Measurements from ENCODE around the gene PDZD8.
"Not testable (repeated sequence)": the region's sequence is repeated elsewhere in the genome, so short reads cannot be mapped to it uniquely, and the experiment has no call there.

Gene PDZD8

DNA sequence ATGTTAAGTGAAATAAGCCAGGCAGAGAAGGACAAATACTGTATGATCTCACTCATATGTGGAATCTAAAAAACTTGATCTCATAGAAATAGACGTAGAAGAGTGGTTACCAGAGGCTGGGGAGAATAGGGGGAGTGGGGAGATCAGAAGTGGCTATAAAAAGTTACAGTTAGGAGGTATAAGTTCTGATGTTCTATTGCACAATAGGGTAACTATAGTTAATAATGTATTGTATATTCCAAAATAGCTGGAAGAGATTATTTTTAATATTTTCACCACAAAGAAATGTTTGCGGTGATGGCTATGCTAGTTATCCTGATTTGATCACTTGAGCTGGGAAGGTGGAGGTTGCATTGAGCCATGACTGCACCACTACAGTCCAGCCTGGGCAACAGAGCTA lies 80.5 kb downstream of the PDZD8 start:
- DNase-seq (ENCODE audit: low read depth in 3 of 3): no peak

DNA sequence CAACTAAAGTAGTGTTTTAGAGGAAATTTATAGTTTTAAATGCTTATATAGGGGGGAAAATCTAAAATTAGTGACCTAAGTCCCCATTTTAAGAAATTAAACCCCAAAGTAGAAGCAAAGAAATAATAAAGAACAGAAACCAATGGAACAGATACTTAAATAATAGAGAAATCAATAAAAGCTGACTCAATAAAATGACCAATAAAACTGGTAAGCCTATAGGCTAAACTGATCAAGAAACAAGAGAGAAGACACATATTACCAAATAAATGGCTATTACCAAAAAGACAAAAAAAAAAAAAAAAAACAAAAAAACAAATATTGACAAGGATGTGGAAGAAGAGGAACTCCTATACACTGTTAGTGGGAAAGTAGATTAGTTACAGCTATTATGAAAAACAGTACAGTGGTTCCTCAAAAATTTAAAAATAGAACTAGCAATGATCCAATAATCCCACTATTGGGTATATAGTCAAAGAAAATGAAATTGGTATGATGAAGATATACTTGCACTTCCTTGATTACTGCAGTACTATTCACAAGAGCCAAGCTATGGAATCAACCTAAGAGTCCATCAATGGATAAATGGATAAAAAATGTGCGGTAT lies 81.1 kb downstream of the PDZD8 start:
- no peak for DNase-seq (ENCODE audit: low read depth in 3 of 3)

DNA sequence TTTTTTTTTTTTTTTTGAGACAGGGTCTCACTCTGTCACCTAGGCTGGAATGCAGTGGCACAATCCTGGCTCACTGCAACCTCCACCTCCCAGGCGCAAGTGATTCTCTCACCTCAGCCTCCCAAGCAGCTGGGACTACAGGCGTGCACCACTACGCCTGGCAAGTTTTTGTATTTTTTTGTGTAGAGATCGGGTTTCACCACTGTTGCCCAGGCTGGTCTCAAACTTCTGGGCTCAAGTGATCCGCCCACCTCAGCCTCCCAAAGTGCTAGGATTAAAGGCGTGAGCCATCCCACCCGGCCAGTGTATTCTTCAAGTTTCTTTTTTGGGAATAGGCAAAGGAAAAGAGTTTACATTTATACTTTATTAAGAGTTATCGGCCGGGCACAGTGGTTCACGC lies 84.4 kb downstream of the PDZD8 start:
- not testable (repeated sequence) for DNase-seq (ENCODE audit: low read depth in 3 of 3)

DNA sequence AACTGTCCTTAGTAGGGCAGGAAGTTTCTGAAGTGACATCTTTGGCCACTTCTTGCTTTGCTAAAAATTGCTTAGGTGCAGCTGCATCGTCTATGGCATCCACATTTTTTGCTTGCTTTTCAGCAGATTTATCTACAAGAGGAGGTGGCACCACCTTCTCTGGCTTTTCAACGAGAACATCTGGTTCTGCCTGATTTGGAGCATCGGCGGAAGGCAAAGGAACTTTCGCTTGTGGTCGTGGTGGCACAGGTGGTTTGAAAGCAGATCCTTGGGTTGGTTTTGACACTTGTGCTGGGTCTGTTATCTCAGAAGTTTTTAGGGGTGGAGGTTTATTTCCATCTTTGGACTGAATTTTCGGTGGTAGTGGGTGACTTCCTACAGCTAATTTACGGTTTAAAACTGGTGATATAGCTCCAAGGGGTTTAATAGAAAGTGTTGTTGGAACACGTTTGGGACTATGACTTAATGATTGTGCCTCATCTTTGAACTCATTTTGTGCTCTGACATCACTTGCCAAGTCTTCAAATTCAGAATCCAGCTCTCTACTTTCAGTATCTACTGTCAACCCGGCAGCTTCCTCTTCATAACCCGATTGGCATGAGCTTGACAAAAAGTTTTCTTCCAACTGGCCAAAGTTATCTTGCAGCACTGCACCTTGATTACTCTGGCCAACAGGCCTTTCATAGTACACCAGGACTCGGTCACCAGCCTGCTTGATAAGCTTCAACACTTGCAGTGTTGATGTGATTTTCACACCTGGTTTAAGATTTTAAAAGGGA lies 90.3 kb downstream of the PDZD8 start:
- no peak for DNase-seq (ENCODE audit: low read depth in 3 of 3)

DNA sequence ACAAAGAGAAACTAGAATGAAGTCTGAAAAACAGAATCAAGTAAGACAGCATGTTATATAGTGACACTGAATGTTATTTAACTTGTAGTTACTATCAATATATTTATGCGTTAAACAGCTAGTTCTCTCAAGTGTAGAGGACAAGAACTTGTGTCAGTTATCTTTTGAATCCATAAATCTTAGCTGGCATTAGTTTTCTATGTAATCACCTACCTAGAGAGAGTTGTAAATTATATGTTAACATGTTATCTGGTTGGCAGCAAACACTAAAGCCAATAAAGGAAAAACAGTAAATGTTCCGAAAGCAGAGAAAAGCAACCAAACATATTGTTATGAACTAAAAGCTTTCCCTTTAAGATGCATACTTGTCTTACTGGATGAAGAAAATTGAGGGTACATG lies 97.6 kb downstream of the PDZD8 start:
- DNase-seq (ENCODE audit: low read depth in 3 of 3): no peak

DNA sequence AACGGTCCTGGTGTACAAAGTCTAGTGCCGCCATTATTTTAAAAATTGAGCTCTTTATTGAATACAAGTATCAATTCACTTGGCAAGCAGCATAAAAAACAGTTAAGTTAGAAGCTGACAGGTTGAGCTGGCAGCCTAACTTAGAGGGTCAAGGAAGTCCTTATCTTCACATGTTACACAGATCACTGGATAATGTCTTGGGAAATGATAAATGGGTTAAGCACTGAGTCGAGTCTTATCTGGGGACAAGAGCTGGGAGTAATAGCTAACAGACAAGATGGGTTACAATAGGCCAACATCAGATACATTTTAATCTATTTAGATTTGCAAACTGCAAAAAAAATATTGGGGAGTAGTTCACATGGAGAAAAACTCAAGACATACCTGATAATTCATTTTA lies 100.1 kb downstream of the PDZD8 start:
- no peak for DNase-seq (ENCODE audit: low read depth in 3 of 3)

DNA sequence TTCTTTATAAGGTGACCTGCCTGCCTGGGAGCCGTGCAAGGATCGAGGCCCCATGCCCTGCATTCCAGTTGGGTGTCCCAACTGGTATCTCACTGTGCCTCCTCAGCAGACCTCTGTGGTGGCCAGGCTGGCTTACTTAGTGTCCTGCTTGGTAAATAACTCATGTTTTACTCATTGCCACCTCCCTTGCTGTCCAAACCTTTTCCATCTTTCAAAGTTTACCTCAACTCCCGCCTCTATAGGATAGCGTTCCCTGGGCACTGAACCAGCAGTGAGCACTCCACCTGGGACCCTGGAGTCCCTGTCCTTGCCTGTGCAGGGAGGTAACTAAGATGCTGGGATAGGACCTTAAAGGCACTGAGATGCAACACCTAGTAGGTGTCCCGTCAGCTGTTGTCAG lies 100.7 kb downstream of the PDZD8 start:
- DNase-seq (ENCODE audit: low read depth in 3 of 3): no peak

DNA sequence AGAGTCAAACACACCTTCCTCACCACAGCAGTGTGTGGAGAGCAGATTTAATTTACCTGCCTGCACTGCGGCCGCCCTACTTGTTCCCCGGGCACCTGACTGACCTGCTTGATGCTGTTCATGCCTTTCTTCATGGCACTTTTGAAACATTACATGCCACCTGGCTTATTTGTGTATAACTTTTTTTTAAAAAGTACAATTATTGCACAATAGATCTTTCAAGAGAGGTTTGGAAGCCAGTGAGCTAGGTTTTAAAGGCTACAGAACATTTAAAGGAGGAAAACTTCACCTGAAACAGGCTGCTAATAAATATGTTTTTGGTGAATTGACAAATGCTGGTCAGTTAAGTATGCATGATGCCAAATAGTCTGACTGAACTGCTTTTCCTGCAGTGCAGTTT lies 101.3 kb downstream of the PDZD8 start:
- no peak for DNase-seq (ENCODE audit: low read depth in 3 of 3)

DNA sequence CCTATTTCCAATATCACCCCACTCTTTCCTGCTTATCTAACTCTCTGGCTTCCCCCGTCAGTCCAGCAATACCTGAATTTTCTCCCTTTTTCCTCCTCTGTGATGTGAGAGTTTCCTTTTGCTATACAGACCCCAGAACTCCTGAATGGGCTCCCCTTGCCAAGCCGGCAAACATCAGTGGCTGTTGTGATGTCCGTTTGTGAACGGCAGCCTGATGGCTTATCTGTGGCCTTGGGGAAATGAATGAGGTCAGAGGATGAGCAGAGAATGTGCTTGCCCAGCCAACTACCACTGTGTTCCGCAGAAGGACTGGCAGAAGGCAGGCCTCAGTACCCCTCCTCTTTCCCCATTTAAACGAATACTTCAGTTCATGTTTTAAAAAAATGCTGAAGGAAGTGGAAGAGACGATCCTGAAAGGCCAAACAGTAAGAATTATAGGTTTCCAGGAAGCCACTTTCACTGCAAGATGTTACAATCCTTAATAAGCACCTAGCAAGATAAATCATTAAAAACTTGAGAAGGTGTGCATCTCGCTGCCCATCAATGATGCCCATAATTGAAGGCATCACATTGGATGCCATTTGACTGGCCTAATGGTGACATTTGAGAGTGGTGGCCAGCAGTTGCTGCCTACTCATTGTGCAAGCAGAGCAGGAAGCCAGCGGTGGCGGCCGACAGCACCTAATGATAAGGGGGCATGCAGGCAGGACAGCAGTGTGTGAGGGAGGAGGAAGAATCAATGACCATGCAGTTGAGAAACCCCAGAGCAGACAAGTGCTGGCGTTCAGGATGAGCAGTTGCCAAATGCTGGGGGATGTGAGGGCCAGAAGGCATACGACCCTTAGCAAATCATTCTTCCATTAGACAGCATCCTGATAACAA lies 102.8 kb downstream of the PDZD8 start:
- DNase-seq (ENCODE audit: low read depth in 3 of 3): no peak

DNA sequence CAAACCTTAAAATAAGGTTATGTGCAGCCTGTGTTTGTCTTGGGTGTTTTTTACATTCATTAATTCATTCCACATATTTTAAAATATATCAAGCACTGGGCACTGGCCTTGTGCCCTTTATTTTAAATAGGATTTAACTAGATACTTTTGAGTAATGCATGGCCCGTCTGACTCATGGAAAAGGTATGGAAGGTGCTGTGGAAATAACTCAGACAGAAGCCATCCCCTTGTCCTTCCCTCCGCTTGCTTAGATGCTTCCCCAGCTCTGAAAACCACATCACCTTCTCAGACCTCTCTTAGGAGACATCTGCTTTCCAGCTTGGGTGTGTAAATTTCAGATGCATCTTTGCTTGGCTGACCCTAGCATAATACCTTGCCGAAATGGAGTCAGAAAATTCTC lies 103.8 kb downstream of the PDZD8 start:
- DNase-seq (ENCODE audit: low read depth in 3 of 3): no peak

DNA sequence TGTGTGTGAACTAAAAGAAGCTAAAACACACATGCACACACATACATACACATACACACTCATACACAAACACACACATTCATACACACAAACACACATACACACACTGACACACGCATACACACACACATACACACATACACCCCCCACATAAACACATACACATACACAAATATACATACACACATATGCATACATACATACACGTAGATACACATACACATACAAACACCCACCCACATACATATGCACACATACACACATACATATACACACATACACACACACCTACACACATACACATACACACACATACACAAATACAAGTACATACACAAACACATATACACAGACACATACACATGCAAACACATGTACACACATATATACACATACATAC lies 106.3 kb downstream of the PDZD8 start:
- DNase-seq (ENCODE audit: low read depth in 3 of 3): no peak

DNA sequence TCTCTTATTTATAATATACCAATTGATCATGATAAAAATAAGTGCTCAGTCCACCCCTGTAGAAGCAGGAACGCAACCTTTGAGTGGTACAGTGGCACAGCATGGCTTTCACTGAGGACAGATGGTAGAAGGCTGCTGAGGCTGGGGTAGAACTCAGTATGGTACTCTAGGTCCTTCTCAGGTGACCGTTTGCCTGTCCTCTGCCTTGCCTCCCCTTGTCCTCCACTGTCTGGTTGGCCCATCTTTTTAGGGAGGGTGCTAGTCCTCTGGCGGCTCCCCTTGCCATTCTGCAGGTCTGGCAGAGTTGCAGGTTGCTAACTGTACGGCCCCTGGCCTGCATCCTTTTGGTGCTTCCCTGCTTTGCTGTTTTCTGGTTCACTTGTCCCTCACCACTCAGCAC lies 107.0 kb downstream of the PDZD8 start:
- DNase-seq (ENCODE audit: low read depth in 3 of 3): no peak

DNA sequence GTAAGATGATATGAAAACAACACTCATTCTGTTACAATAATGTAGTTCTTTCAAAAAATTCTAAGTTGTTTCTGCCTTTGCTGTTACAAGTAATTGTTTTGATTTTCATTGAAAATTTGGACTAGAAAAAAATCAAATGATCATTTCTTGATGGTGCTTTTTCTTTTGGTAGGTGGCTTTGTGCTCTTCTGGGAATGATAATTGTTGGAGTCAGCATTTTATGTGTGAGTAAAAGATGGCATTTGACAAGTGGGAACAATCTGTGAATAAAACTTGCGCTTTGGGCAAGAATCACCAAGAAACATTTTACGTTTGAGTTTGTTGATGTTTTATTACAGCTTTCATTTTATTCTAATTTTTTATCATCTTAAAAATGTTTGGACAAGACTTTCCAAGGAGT lies 108.4 kb downstream of the PDZD8 start:
- no peak for DNase-seq (ENCODE audit: low read depth in 3 of 3)

DNA sequence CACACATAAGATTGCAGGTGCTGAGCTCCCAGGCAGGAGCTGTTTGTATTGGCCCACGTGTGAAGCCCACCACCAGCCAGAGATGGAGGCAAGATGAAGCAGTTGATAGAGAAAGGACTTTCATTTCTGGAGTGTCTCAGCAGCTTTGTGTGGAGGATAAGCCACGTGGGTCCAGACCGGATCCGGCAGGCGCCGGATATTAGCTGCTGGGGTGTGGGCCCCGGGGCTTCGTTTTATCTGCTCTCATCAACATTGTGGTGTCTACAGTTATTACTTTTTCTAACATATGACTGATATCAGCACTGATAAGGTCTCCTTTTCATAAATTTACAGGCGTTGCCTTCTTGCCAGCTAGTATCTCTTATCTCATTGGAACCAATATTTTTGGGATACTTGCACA lies 108.8 kb downstream of the PDZD8 start:
- no peak for DNase-seq (ENCODE audit: low read depth in 3 of 3)

DNA sequence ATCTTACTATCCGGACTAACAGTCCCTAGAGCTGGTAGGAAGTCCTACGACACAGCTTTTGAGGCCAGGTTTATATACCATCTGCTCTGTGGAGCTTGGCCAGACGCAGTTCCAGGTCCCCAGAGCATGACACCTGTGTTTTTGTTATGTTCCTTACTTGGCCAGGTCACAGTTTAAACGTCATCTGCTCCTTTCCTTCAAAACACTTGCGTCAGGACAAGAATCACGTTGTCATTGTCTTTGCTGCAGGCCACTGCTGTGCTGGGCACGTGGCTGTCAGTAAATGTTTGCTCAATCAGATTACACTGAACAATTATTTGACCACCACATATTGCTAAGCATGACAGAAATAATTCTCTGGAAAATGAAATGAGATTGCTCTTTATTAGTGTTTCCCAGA lies 110.5 kb downstream of the PDZD8 start:
- DNase-seq (ENCODE audit: low read depth in 3 of 3): no peak

DNA sequence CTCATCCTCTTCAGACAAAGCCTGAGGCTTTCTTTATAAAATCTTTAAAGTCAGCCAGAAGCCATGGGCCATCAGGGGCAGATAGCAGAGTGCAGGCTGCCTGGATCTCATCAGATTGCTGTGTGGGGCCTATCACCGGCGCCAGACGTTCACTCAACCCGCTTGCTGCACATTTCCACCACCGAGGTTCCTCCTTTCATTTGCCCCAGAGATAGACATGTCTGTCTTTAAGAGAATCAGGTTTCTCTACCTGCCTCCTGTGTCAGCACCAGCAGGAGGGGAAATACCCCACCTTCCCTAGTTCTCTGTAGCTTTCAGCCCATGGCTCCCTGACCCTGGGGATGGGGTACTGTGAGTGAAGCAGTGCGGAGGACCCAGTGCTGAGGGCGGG lies 112.3 kb downstream of the PDZD8 start:
- DNase-seq (ENCODE audit: low read depth in 3 of 3): no peak

DNA sequence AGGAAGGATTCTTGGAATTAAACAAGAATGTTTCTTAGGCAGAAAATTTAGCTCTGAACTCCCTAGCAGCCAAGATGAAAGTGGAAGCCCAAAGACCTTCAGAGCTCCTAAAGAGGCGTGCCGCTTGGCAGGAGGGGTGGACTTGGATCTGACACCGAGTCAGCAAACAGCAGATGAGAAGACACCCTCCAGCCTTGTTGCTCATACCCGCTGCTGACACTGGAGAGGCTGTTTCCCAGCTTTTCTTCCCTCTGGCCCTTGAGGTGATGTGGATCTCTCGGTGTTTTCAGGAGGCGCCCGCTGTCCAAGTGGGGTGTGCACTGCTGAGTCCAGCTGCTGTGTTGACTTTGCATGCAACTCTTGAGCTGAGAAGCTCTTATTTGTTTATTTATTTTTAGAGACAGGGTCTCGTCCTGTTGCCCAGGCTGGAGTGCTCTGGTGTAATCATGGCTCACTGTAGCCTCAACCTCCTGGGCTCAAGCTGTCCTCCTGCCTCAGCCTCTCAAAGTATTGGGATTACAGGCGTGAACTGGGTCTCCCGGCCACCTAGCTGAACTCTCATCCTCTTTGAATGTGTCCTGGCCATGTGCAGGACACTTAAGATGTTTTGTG lies 112.8 kb downstream of the PDZD8 start:
- no peak for DNase-seq (ENCODE audit: low read depth in 3 of 3)

DNA sequence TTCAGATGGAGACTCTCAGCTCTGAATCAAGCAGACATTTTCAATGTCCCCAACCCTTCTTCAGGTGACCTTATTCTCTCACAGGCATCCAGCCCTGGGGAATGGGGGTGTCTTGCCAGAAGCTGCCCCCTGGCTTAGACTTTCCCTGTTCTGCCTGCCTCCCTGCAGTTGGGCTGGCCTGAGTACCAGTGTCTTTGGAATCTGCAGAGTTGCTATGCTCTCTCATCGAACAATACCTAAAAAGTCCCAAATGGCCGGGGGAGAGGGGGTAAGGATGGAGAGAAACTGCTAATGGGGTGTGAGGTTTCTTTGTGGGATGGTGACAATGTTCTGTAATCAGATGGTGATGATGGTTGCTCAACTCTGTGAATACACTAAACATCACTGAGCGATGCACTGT lies 113.7 kb downstream of the PDZD8 start:
- no peak for DNase-seq (ENCODE audit: low read depth in 3 of 3)

DNA sequence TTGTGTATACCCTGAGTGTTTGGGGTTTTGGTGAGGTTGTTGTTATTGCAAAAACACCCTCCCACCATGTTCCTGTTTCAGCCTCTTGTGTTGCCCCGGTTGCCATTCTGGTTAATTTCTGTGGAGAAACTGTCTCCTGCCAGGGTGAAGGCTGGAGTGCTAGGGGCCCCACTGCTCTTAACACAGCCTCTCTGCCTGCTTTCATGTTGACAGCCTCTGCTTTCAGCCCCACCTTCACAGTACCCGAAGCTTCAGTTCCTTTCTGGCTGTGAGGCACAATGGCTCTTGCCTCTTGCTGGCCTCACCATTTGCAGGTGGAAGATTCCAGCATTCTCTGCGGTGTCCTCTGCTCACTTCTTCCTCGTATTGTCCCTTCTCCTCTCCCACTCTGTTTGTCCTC lies 115.2 kb downstream of the PDZD8 start:
- no peak for DNase-seq (ENCODE audit: low read depth in 3 of 3)

DNA sequence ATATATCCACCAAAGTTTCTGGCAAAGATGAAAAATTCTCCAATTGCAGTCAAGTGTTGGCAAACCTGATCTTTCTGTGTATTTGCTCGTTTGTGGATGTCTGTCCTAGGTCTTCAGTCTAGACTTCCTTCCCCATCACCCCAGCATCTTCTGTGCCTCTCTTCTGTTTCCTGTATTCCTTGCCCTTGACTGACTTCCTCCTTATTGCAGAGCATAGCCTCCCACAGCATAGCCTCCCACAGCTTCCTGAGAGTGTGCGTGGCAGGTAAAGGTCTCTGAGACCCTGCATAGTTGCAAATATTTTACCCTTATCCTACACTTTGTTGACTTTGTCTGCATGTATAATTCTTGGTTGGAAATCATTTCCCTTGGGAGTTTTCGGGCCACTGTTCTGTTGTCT lies 116.0 kb downstream of the PDZD8 start:
- no peak for DNase-seq (ENCODE audit: low read depth in 3 of 3)

DNA sequence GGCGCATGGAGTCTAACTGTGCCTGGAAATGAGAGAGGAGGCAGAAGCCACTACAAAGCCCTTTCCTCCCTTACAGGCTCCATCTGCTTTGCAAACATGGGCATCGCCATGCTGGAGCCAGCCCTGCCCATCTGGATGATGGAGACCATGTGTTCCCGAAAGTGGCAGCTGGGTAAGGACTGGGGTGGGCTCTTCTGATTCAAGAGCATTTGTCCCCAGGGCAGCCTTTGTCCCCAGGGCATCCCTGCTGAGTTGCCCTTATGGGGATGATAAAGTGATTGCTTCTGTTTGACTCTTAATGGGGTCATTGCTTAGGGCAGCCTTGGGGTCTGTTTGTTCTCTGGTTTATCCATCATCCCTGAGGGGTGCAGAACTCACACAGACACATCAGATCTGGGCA lies 117.5 kb downstream of the PDZD8 start:
- no peak for DNase-seq (ENCODE audit: low read depth in 3 of 3)

DNA sequence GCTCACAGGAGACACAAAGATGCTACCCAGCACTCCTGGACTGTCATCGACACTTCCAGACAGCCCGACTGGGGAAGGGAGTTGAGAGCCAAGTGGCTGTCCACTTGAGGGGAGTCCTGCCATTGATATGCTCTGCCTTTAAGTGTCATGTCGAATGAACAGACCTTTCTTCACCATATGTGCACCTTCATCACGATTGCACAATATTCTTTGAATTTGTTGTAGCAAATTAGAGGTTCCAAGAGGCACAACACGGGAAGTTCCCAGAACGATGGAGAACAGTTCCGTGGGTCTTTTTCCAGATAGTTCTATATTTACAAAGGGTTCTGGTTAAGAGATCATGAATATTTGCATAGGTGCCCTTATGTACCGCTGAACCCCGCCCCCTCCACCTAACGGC lies 118.3 kb downstream of the PDZD8 start:
- DNase-seq (ENCODE audit: low read depth in 3 of 3): no peak

Data from stimulated activated CD4-positive, alpha-beta T cell treated with anti-CD3 and anti-CD28 coated beads, TNF-alpha, amount 100 ng/mL, for 24 hours (primary cell).